H54 (cell line): ENCODE data around the gene ACOX3.

ENCODE experiments used
- DNase-seq: peaks from one replicate; pipeline ENCODE4 v3.0.0; 2011; ENCODE audit warnings: low spot score, mixed read lengths; ENCODE audit not compliant: insufficient read length
- FAIRE-seq: peaks from 3 replicates; lab custom pipeline; 2011; peaks lifted over from hg19 to GRCh38; lab: Jason Lieb, UNC
- POLR2A ChIP-seq: IDR thresholded peaks from 2 replicates; pipeline ENCODE4 v1.6.1; 2011; ENCODE audit warnings: low read depth, mild to moderate bottlenecking, low read length

ACOX3 gene

GRCh38 chr4:8472689-8473197 lies 32.2 kb upstream of the ACOX3 start:
- peak; percentile 44 for DNase-seq

GRCh38 chr4:8472158-8472688 lies 31.7 kb upstream of the ACOX3 start:
- FAIRE-seq (no peak), DNase-seq (no peak)
- no peak for TF ChIP-seq POLR2A

More at GRCh38 chr4:8472689-8473197, 32.2 kb upstream of the ACOX3 start:
- no peak for FAIRE-seq
- TF ChIP-seq POLR2A, result no peak

DNA sequence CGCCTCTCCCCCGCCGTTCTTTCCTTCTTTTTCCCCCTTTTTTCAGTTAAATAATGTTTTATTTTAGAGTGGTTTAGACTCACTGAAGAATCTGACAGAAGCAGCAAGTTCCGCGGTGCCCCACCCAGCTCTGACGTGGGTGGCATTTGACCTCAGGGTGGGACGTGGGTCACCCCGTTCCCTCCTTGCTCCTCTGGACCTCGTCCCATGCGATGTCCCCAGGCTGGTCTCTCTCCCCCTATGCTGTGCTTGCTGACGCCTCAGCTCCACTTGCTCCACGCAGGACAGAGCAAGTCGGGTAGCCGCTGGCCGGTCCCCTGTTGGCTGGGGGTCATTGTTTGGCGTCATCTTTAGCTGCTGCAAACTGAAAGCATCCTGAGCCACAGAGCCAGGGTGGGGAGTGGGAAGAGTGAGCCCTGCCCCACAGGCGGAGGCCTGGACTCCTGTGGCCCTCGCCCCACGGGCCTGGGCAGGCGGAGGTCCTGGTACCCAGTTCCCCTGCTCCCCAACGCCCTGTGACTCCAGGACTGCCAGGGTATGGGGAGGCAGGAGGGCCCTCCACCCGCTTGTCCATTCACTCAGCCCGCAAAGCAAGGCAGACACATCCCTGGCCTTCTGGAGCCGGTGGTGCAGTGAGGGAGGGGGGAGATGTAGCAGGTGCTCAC lies 30.8 kb upstream of the ACOX3 start:
- no peak for TF ChIP-seq POLR2A
- DNase-seq (no peak), FAIRE-seq (no peak)

- TF ChIP-seq POLR2A, result no peak
- DNase-seq, result no peak
- no peak for FAIRE-seq
Measured at GRCh38 chr4:8470451-8471024, 30.0 kb upstream of the ACOX3 start.

GRCh38 chr4:8469550-8469949 lies 29.0 kb upstream of the ACOX3 start:
- no peak for DNase-seq
- no peak for FAIRE-seq
- TF ChIP-seq POLR2A, result no peak

- no peak for TF ChIP-seq POLR2A
- DNase-seq (peak; percentile 47), FAIRE-seq (no peak)
Measured at GRCh38 chr4:8468746-8469535, 28.4 kb upstream of the ACOX3 start.

DNA sequence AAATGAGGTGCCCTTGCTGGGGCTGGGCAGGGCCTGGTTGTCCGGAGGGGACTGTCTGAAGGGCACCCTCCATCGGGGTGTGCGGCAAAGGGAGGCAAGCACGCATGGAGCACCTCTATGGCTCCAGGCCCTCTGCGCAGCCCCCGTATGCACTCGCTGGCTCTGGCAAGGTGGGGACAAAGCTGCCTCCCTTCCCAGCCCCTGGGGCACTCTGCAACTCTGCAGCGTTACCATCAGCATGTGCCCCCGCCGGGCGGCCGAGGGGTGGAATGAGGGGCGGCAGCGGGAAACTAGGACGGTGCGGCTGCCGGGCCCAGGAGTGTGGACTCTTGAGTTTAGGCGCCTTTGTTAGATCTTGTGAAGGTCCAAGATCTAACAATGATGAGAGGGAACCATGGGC lies 26.5 kb upstream of the ACOX3 start:
- FAIRE-seq, result no peak
- no peak for TF ChIP-seq POLR2A

DNA sequence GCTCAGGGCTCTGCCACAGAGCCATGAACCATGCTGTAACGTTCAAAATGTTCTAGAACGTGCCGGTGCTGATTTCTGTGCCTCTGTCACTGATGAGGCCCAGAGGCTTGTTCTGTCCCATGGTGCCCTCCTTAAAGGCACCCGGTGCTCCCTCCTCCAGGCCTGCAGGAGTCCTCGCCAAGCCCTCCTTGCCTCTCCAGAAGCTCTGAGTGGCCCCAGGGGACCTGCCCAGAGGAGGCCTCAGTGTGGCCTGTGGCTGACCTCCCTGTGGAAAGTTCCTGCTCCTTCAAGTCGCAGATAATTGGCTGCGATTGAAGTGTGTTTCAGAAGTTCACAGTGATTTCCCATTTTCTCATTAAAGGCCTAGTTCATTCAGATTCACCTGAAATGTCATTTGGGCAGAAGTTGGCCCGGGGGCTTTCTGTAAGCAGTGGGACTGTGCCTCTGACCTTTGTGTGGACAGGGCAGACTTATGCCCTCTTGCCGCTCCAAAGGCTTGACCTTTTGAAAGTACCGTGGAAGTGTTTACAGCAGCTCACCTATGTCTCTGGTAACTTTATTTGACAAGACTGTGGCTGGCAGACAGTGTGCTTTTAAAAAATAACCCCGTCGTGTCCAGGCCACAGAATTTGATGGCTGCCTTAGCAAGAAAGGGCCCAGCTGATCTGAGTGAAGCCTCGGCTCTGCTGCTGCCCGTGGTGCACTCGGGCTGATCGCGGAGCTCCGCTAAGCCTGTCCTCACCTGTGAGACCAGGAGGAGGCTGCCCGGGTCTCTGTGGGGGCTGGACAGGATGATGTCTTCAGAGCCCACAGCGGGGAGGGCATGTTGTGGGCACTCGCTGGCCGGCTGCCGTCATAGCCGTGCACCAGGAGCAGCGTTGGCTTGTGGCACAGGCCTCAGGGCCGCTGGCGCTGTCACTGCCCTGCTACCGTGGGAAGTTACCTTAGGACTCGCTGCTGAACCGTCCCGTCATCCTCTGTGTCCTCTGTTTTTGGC lies 25.4 kb upstream of the ACOX3 start:
- DNase-seq, result no peak
- no peak for FAIRE-seq
- no peak for TF ChIP-seq POLR2A

More for the DNA sequence above, 26.5 kb upstream of the ACOX3 start:
- no peak for DNase-seq

DNA sequence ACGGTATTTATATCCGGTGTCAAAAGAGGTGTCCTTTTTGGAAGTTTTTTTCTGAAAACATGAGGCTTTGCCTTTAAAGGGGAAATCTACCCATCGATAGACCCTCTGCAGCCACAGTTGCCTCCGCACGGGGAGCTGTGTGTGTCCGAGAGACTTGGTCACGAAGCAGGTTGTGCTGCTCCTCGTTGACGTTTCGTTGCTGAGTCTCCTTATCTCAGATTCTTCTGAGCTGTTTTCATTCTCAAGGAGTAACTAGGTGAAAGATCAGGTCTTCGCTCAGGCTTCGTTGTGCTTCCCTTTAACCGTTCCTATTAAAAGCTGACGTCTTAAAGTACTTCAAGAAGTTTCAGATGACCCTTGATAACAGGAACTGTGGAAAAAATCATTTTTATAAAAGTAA lies 23.9 kb upstream of the ACOX3 start:
- FAIRE-seq (no peak), DNase-seq (no peak)
- TF ChIP-seq POLR2A, result no peak

GRCh38 chr4:8463811-8464210 lies 23.3 kb upstream of the ACOX3 start:
- no peak for TF ChIP-seq POLR2A
- FAIRE-seq (no peak), DNase-seq (no peak)

DNA sequence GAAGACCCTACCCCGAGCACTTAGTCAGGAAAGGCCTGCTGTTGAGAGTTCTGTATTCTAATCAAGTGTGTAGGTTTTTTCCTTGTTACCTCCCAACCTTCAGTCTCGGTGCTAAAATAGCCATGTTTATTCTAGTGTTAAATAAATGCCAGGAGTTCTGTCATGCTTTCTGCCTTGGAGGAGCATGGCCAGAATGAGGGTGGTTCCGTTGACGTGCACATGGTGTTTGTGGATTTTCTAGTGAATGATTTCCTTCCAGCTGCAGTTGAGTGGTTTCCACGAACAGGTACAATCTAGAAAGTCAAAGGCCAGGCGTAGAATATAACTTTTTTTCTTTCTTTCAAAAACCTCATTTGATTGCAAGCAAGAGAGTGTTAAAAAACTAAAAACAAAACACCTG lies 21.1 kb upstream of the ACOX3 start:
- FAIRE-seq, result no peak
- TF ChIP-seq POLR2A, result no peak

DNA sequence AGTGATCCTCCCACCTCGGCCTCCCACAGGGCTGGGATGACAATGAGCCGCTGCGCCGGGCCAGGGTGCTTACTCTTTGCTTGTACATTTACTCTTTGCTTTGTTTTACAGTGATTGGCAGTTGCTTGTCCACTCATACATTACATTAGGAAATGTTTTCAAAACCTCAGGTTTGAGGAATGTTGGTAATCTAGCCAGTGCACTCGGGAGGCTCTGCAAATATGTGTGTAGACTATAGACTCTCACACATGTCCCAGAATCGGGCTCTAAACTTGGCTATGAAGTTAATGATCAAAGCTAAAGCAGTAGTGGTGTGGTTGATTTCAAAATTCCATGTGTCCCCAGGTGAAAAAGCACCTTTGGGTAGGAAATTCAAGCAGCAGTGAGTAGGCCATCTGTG lies 20.6 kb upstream of the ACOX3 start:
- TF ChIP-seq POLR2A, result no peak
- FAIRE-seq (no peak), DNase-seq (no peak)

More for the DNA sequence above, 21.1 kb upstream of the ACOX3 start:
- no peak for DNase-seq
